Stimulated activated naive CD4-positive, alpha-beta T cell treated with Interleukin-2 at 50 U/mL for 16 hours (primary cell): ENCODE results near the gene ARAP1.

Source experiments
- DNase-seq: peaks from one replicate; lab custom pipeline; 2025; lab: John Stamatoyannopoulos, UW

Gene ARAP1

DNA sequence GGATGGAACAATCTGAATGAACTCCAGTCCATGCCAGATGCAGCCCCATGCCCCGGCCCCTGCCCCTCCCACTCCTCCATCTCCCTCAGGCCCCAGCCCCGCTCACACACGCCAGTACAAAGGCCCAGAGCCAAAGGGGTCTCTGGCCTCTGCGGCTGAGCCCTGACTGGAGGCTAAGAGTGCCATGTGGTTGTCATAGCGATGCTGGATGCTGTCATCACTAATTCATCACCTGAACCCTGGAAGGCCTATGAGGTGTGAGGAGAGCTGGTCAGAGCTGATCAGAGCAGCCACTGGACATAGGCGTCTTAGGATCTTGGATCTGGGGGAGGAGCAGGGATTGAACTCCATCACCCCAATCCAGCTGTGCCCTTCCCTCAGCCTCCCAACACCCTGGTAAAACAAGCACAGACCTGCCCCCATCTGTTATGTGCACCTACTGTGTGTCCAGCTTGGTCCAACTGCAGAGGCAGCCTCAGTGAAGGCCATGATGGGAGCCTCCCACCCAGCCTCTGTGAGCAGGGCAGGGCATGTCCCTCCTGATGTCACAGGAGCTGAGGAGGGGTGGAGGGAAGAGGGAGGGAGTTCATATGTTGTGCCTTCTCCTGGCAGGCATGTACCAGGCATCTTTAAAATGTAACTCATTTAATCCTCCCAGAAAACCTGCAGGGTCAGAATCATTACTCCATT, 94.7 kb downstream of the ARAP1 start:
- no peak for DNase-seq

GRCh38 chr11:72655896-72656464, 96.2 kb downstream of the ARAP1 start:
- DNase-seq, result no peak

- no peak for DNase-seq
Measured at GRCh38 chr11:72655014-72655413, 97.2 kb downstream of the ARAP1 start.

DNA sequence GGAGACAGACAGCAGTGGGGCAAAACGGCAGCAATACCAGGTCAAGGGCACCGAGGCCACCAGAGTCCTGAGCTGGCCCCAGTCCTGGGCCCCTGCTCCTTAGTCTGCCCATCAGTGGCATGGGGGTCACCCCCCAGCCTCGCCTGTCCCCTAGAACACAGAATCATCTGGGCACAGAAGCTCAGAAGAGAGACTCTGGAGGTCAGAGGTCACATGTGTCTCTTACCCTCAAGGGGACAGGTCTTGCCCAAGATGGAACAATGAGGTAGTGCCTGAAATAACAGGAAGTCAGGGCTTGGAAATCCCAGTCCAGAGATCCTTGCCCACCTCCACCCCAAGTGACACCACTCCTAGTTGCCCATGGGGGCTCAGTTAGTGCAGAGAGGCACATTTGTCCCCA, 98.6 kb downstream of the ARAP1 start:
- DNase-seq, result no peak

DNA sequence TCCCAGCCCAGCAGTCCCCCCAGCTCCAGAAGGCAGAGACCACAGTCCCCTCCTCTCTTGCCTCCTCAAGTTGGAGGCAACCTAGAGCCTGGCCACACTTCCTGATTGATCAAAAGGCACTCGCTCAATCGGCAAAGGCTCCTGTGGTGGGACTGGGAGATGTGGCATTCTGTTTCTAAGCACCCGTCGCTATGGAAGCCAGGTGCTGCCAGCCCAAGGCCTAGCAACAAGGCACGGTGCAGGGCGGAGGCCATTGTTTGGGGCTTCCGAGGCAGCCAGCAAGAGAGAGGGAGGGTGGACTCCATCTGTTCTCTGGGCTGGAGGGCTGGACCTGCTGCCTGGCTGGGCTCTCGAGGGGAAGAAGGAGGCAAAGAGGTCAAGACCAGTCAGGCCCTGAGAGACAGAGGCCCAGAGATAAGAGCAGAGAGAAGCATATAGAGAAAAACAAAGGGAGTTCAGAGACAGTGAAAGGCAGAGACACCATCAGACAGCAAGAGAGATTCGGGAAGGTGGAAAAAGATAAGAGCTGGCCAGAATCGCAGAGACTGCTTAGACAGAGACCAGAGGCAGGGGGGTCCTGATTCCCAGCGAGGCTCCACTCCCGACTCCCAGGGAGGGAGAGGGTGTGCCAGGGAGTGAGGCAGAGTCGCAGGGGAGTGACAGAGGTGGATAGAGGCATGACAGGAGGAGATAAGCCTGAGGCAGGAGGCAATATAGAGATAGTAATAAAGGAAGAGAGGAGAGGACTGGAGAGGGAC, 99.2 kb downstream of the ARAP1 start:
- no peak for DNase-seq

DNA sequence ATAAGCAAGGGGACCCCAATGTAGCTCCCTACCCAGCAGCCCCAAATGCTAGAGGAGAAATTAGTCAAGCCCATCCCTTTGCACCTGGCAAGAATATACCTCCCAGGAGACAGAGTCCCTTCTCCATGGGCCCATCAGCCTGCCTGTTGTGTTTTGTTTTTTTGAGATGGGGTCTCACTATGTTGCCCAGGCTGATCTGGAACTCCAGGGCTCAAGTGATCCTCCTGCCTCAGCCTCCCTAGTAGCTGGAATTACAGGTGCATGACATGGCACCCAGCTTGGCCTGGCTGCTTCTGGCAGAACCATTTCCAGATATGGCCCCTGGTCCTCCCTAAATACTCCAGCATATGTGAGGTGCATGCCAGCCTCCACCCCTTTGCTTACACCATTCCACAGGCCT, 100.1 kb downstream of the ARAP1 start:
- no peak for DNase-seq

GRCh38 chr11:72649215-72649976, 102.8 kb downstream of the ARAP1 start:
- no peak for DNase-seq

GRCh38 chr11:72648384-72649136, 103.6 kb downstream of the ARAP1 start:
- DNase-seq, result no peak

GRCh38 chr11:72647882-72648281, 104.3 kb downstream of the ARAP1 start:
- no peak for DNase-seq

GRCh38 chr11:72646472-72646871, 105.7 kb downstream of the ARAP1 start:
- no peak for DNase-seq

DNA sequence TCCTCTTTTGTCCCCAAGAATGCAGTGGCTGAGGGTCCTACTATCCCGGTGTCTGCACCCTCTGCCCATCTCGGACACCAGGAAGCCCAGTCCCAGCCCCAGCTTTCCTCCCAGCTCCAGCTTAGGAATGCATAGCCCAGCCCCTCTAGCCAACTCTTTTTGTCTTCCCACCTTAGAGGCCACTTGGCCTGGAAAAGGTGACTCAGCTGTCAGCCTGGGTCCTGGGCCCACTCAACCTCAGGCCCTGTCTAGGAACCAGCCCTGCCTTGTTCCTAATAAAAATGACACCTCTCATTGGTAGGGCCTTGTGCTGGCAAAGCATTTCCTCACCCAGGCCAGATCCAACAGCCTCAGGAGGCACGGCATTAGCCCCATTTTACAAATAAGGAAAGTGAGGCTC, 106.2 kb downstream of the ARAP1 start:
- no peak for DNase-seq

DNA sequence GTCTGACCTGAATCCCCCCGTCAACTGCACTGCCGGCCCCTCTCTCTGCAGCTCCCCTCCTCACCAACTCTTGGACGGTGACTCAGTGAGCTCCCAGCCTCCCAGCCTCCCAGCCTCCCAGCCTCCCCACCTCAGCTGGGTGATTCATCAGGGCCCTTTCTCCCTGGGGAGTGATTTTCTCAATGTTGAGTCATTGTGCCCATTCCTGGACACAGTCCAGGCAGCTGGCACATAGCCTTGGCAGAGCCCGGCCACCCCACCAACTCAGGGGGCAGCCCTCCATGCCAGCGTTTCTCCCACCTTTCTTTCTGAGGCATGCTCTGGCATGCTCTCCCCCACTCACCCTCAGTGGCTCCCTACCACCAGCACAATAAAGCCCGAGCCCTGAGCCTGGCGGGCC, 108.7 kb downstream of the ARAP1 start:
- no peak for DNase-seq

GRCh38 chr11:72642884-72643522, 109.2 kb downstream of the ARAP1 start:
- DNase-seq, result peak; percentile 50

- no peak for DNase-seq
Measured at GRCh38 chr11:72642043-72642883, 109.9 kb downstream of the ARAP1 start.

GRCh38 chr11:72641522-72642042, 110.6 kb downstream of the ARAP1 start:
- DNase-seq, result no peak

DNA sequence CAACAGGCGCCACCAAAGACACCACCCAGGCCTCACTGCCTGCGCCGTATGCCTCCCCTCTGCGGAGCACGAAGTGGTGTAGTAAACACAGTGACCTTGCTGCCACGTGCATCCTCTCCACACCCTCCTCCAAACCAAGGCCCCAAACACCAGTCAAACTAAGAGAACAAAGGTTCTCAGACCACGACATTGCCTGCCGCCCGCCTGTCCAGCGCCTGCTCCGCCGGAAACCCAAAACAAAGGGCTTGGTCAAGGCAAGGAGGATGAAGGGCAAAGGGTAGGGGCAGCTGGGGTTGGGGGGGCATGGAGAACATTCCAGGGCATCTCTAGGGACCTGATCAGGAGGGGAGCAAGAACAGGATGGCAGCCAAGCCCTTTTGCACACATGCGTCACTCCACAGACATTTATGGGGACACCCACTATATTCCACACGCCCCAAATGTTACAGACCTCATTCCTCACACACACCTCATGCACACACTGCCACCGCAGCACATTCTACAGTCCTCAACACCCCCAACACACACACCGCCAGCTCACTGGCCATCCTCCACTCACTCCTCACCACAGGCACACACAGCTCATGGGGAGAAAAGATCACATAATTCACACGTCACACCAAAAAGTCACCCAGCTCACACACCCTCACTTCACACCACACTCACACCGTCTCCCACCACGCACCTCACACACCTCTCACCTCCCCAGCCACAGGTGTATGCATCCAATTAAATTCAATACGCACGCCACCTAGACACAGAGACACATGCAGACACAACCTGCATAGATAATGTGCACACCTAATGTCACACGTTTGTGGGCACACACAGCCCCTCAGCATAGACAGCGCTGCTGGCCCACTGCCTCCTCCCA, 112.5 kb downstream of the ARAP1 start:
- DNase-seq, result no peak

DNA sequence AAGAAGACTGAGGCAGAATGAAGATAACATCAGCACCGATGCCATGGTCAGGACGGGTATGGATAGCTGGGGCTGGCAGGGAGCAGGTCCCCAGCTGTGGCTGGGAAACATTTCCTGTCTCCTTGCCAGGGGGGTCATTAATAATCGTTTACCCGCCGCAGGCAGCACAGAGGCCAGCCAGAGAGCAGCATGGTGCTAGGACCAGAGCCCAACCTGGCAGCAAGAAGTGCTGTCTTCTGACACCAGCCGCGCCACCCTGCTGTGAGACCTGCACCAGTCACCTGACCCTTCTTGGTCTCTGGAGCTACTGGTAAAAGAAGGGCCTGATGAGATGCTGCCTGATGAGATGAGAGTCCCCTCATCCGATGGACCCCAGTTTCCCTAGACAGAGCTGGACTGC, 114.3 kb downstream of the ARAP1 start:
- DNase-seq, result no peak

- no peak for DNase-seq
Measured at GRCh38 chr11:72637198-72637597, 115.0 kb downstream of the ARAP1 start.

DNA sequence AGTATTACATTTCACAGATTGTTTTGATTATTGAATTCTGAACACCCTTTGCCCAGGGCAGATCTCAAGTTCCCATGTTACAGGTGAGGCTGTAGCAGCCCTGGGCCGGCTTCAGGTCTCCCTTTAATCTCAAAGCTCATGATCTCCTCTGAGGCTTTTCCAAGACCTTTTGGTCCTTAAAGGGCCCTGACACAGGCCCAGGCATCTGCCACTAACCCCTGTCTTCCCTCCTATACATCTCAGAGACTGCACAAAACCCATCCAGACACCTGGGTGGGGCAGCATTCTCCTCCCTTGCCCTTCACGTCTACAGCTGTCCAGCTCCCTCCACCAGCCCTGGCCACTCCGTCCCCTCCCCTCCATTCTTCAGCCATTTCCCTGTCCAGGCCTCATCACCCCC, 115.8 kb downstream of the ARAP1 start:
- no peak for DNase-seq
